GM23248 (cell line): Measurements from ENCODE around the gene AFF3.

ENCODE experiments used
- EZH2 ChIP-seq: fragments of 200-600 bp; sonication (generic); IDR thresholded peaks from 2 replicates; pipeline ENCODE4 v1.6.1; 2018; ENCODE audit warnings: antibody characterized with exemption, mild to moderate bottlenecking; ENCODE audit not compliant: insufficient read depth, poor library complexity, severe bottlenecking
- EZH2phosphoT487 ChIP-seq: fragments of 200-600 bp; sonication (generic); IDR thresholded peaks from 2 replicates; pipeline ENCODE4 v1.6.1; 2018; ENCODE audit warnings: antibody characterized with exemption, moderate library complexity, mild to moderate bottlenecking, low read depth; ENCODE audit not compliant: insufficient read depth

DNA sequence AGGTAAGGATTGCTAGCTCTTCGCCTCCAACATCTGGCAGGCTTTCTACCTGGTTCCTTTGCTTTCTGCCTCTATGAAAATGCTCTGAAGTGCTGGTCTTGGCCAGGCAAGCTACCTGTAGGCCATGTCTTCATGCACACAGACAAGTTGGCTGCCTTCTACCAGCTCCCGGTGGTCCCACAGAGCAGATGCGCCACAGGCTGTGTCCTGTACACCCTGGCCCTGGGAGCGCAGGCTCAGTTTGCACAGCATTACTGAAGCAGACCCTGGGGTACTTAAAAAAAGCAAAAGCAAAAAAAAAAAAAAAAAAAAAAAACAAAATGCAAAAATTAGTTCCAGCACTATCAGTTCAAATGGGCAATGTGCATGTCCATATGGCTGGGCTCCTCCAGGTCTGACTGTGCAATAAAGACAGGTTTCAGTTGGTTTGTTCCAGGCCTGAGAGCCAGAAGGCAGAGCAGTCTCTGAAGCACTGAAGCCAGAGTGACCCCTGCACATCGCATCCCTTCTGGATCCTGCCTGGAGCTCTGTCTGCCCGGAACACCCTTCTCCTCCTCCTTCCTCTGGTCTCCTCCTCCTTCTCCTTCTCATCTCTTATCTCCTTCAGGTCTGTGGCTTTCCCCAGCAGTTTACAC is 364.6 kb downstream of the AFF3 start:
- no peak for TF ChIP-seq EZH2
- no peak for TF ChIP-seq EZH2phosphoT487
